ENCODE measurements around the gene SEMA4C.

The SEMA4C gene

GRCh38 chr2:96869822-96870625 lies at the start of gene SEMA4C:
TSS of gene SEMA4C (minus strand) at chr2:96870080. CDS start at chr2:96867886, 2,194 bp downstream.
- no peak for DNase-seq (ENCODE audit: low read depth)

DNA sequence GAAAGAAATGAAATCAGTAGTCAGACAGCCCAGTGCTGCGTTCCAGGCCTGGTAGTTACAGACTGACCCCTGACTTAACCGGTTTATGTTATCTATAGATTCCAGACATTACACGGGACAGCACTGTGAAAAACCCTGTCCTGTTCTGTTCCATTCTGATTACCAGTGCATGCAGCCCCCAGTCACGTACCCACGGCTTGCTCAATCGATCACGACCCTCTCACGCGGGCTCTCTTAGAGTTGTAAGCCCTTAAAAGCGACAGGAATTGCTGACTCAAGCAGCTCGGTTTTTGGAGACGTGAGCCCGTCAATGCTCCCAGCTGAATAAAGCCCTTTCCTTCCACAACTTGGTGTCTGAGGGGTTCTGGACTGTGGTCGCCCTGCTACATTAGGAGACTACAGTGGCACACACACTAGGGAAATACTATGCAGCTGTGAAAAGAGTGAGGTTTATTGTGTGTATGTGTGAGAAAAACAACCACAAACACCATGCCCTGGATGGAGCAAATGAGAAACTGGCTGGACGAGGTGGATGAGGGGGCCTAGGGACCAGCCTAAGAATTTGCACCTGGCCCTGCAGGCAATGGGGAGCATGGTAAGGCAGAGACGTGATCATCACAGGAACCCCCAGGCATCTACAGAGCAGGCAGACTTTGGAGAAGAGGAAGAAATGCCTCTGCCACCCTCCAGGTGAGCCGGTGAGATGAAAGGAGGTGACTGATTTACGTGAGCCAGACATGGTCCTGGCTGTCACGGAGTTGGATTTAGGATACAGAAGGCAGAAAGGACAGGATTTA lies 49.1 kb upstream of the SEMA4C start:
- no peak for DNase-seq (ENCODE audit: low read depth)

DNA sequence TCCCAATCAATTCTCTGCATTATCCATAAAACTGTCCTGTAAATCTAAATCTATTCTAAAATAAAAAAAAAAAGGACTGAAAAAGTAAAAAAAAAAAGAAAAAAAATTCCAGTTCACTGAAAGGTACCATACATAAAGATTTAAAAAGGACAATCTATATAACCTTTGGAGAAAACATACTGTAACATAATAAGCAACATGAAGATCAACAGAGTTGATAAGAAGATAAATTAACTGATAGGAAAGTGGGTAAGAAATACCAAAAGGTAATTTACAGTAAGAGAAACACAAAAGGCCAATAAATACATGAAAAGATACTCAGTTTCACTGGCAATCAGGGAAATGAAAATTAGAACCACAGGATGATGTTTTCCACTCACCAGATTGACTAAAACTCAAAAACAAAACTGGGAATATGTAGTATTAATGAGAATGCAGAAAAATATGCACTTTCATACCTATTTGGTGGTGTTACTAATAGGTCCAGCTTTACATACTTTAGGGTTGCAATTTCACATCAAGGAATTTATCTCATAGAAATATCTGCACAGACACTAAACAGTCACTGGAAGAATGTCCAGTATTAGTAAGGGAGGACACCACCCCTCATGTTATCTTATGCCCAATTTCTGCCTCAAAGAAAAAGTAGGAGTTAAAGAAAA lies 48.3 kb upstream of the SEMA4C start:
- no peak for DNase-seq (ENCODE audit: low read depth)

DNA sequence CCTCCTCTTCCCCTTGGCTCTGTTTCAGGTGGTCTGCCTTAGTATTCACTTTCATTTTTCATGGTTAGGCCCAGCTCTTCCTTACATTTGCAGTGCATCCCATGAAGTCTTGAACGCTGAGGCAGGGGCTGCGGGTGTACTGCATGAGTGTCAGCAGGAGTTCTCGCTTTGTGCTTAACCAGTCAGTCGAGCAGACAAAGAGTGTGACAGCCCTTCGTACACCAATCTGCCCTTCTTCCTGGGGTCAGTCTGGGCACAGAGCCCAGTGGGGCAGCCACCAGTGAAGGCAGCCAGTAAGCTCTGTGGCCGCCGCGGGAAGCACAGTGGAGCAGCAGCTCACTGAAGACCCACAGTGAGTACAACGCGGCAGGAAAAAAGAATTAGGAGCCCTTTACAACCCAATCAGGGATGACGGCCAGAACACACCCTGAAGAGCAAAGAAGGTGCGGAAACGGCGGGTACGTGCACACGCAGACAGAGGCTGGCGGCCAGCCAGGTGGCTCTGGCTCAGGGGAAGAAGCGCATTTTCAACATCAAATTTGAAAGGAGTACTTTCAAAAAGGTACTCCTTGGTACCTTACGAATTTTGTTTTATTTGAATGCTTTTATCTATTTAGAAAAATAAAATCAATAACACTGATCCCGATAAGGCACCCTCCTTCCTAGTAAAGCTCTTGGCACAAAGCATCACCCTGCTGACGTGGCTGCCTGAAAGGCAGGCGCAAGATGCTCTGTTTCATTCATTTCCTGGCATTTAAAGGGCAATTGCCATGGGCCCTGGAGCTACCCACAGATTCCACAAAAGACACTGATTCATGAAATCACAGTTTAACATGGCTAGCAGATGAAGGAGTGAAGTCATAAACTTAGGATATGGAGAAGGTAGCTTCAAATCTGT lies 47.0 kb upstream of the SEMA4C start:
- no peak for DNase-seq (ENCODE audit: low read depth)

DNA sequence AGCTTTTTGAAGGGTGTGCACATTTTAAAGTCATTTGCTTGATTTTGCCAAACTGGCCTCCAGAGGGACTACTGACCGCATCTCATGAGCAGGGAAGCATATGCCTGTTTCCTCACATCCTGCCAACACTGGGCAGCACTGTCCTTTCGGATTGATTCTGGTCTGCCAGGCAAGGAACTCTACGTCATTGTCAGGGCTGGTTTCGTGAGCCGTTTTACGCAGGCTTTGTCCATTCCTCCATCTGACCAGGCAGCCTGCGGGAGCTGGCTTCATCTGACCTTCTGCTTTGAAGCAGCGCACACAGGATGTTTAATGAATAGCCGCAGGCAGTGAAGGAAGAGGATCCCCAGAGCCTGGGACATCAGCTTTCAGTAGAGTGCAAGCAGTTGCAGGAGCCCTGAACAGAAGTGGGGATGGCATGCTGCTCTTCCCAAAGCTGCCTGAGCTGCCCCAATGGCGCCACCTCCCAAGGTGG lies 46.3 kb upstream of the SEMA4C start:
- no peak for DNase-seq (ENCODE audit: low read depth)

DNA sequence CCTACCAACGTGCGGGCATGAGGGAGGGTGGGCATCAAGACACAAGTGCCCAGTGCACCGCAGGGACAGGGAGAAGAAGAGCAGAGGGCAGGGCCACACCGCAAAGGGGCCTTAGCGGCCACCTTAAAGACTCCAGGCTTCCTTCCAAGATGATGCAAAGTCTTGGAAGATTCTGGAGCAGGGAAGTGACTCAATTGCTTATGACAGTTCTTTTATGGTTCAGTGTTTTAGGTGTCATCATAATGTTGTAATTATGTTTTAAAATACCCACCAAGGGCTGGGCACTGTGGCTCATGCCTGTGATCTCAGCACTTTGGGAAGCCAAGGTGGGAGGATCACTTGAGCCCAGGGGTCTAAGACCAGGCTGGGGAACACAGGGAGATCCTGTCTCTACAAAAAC lies 44.5 kb upstream of the SEMA4C start:
- no peak for DNase-seq (ENCODE audit: low read depth)

GRCh38 chr2:96913398-96914202 lies 43.7 kb upstream of the SEMA4C start:
- no peak for DNase-seq (ENCODE audit: low read depth)

- DNase-seq (ENCODE audit: low read depth), result no peak
Observed at GRCh38 chr2:96913117-96913397, 43.2 kb upstream of the SEMA4C start.

DNA sequence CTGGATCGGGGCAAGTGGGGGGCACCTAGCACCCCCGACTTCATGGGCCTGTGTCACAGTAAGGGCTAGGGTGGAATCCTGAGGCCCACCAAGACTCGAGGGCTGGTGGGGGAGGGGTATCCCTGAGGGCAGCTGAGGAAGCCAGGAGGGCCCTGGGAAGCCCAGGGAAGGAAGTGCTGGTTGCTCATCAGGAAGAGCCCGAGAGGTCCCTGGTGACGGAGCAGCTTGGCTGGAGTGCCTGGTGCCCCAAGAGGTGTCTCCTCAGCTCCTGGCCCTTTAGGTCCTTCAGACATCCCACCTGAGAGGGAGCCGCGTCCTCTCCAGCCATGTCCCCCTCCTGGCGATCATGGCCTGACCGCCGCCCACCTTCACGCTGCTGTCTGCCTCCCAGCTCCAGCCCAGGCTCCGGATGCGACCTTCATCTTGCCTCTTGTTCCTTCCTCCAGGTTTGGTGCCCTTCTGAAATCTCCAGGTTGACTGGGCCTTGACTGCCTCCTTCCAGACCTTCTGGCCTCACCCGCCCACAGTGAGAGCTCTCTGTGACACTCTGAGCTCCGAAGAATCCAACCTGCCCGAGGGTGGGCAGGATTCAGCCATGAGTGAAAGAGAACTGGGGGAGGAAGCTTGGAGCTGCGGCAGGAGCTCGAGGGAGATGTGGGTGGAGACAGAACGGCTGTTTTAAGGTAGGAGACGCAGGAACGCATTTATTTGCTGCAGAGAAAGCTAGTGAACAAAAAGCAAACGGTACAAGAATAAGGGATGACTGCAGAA lies 42.7 kb upstream of the SEMA4C start:
- no peak for DNase-seq (ENCODE audit: low read depth)

- DNase-seq (ENCODE audit: low read depth), result no peak
Observed at GRCh38 chr2:96909611-96910021, 39.7 kb upstream of the SEMA4C start.

- no peak for DNase-seq (ENCODE audit: low read depth)
Observed at GRCh38 chr2:96907115-96908041, 37.5 kb upstream of the SEMA4C start.

- DNase-seq (ENCODE audit: low read depth), result no peak
Observed at GRCh38 chr2:96906729-96907114, 36.8 kb upstream of the SEMA4C start.

GRCh38 chr2:96903815-96904214 lies 33.9 kb upstream of the SEMA4C start:
- DNase-seq (ENCODE audit: low read depth), result no peak

GRCh38 chr2:96903318-96903717 lies 33.4 kb upstream of the SEMA4C start:
- no peak for DNase-seq (ENCODE audit: low read depth)

DNA sequence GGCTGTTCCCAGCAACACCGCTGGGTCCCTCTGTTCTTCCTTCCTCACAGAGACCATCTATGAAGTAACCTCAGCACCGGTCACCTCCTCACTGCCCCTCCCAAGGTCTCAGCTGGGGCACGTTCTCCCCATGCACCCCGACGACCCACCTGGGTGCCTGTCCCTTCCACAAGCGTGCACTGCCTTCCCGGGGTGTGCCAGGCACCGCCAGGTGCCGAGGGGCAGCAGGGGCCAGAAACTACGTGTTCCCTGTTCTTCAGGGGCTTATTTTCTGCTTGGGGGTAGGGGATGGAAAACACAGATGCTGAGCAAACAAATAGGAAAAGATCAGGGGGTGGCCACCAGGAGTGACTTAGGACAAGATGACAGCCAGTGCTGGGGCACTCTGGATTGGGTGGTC lies 30.4 kb upstream of the SEMA4C start:
- DNase-seq (ENCODE audit: low read depth), result no peak

DNA sequence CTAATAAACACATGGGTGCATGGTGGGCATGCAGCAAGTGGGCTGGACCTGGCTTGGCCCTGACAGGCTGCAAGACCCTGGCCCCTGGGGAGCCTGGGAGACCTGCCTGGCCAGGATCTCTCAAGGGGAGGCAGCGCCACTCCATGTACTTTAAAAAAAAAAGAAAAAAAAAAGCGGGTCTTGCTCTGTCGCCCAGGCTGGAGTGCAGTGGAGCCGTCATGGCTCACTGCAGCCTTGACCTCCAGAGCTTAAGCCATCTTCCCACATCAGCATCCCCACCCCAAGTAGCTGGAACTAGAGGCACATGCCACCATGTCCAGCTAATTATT lies 29.5 kb upstream of the SEMA4C start:
- DNase-seq (ENCODE audit: low read depth), result no peak

DNA sequence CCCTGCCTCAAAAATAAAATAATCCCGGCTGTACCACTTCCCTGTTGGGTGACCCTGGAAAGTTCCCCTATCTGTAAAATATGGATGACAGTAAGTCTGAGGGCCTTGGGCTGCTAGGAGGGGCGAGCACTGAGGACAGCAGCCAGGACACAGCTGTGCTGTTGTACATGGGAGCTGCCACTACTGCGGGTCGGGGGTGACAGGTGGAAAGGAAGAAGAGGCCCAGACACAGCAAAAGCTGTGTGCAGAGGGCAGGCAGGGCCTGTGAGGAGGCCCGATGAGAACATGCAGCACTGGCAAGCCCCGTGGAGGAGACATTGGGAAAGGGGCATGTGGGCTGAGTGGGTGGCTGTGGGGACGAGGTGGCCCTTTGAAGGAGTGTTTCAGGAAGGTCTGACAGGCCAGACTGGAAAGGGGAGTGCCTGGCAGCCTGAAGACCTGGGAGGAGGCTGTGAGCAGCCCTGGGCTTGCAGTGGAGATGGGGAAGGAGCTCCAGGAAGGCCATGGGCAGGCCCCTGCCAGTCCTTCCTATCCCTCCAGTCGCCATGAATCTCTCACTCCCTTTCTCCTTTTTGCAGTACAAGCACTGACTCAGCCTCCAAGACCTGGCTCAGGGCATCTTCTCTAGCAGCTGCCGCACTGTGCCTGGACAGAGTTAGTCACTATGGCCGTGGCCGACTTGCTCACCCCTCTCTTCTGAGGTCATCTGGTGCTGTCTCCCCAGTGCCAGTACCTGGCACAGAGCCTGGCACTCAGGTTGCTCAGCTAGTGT lies 28.9 kb upstream of the SEMA4C start:
- DNase-seq (ENCODE audit: low read depth), result no peak

DNA sequence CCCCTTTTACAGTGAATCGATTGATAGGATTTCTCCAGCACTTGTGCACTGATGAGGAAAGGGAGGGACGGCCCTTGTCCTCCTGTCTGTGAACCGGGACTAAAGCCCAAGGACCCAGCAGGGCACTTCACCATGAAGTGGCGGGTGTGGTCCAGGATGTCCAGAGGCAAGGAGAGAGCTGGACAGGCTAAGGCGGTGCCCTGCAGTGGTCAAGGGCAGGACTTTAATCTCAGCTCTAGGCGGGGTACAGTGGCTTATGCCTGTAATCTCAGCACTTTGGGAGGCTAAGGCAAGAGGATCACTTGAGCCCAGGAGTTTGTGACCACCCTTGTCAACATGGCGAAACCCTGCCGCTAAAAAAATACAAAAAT lies 28.2 kb upstream of the SEMA4C start:
- no peak for DNase-seq (ENCODE audit: low read depth)

Measured in stimulated activated CD8-positive, alpha-beta memory T cell treated with anti-CD3 and anti-CD28 coated beads, Interleukin-7, amount 100 ng/mL, for 24 hours (primary cell).